Ascending aorta (tissue), 1 donor: ENCODE results near the gene CDRT15. TPM values are rescaled to one million over a fixed set of nuclear protein-coding genes. Genes with fewer than 3 reads are reported as not detected.

Experiments
- total RNA-seq: library from RNA; depleted of rRNA; stranded (reverse); fragments of >200 nt; gene quantifications from one replicate; pipeline ENCODE4 v1.1.0, GENCODE V29; 2016

The CDRT15 gene
- total RNA-seq, 1 donor from 2014 or later = not detected

Other genes with a start within 250 kb of the CDRT15 start
- gene COX10, start 167.4 kb downstream of the CDRT15 start, total RNA-seq = 6.4 TPM
- gene HS3ST3B1, start 64.2 kb upstream of the CDRT15 start, total RNA-seq = 14.6 TPM